Erythroblast (primary cell): ENCODE data around the gene CPNE9.

Experiments
- GATA1 ChIP-seq: IDR thresholded peaks from 2 replicates; pipeline ENCODE4 v1.6.1; 2011; ENCODE audit warnings: low read depth, mild to moderate bottlenecking, control low read depth, low read length, moderate library complexity
- POLR2A ChIP-seq: IDR thresholded peaks from 2 replicates; pipeline ENCODE4 v1.6.1; 2011; ENCODE audit warnings: mild to moderate bottlenecking, low read length

DNA sequence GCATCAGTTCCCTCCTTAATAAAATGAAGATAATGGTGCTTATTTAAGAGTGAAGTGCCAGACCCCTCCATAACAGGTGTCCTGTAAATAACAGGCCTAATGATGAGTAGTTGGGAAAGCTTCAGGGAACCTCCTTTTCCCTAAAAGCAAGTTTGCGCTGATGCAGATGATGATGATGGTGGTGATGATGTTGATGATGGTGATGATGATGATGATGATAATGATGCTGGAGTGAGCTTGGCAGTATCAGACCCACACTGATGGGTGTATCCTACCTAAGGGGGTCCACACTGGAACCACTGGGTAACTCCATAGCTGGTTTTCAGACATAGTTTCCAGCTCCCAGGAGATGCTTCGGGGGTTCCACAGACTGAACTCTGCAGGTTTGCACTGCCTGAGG lies 29.9 kb upstream of the CPNE9 start:
- TF ChIP-seq POLR2A (no peak), GATA1 (no peak)
